Thoracic aorta (tissue), 2 donors: ENCODE results near the gene AFAP1L2. TPM values are rescaled to one million over a fixed set of nuclear protein-coding genes. Genes with fewer than 3 reads are reported as not detected.

Source experiments
- ATAC-seq: fragments of 150-250 bp; one replicate; pipeline ENCODE4 v1.8.0; 2017; ENCODE audit warnings: low read depth; ENCODE audit not compliant: insufficient number of reproducible peaks, low FRiP score
- DNase-seq: peaks from one replicate; pipeline ENCODE4 v3.0.0-alpha.2; 2020; ENCODE audit warnings: low spot score
- H3K27ac ChIP-seq, 2 donors: fragments of 200-600 bp; sonication (generic); 1 replicate in 1 of 2; 2 replicates in 1 of 2; pipeline ENCODE4 v1.5.1; 2016; ENCODE audit warnings: mild to moderate bottlenecking in 2 of 2, moderate library complexity in 2 of 2
- H3K27me3 ChIP-seq: fragments of 200-600 bp; sonication (generic); replicated peaks from 2 replicates; pipeline ENCODE4 v1.6.0; 2016; ENCODE audit warnings: mild to moderate bottlenecking; ENCODE audit not compliant: insufficient read depth
- H3K36me3 ChIP-seq: fragments of 200-600 bp; sonication (generic); one replicate; pipeline ENCODE4 v1.5.1; 2016
- H3K4me1 ChIP-seq, 2 donors: fragments of 200-600 bp; sonication (generic); 1 replicate in 1 of 2; 2 replicates in 1 of 2; pipeline versions ENCODE4 v1.5.1 to v1.6.0; 2016; ENCODE audit warnings: low read depth in 2 of 2, mild to moderate bottlenecking in 1 of 2; ENCODE audit not compliant: control insufficient read depth in 1 of 2
- H3K4me3 ChIP-seq: fragments of 200-600 bp; sonication (generic); 2 replicates; pipeline ENCODE4 v1.5.1; 2016; ENCODE audit warnings: mild to moderate bottlenecking
- H3K9me3 ChIP-seq: fragments of 200-600 bp; sonication (generic); 2 replicates; pipeline ENCODE4 v1.5.1; 2016
- total RNA-seq, 2 donors: library from RNA; depleted of rRNA; stranded (reverse); fragments of >200 nt; gene quantifications; one replicate each; pipeline versions ENCODE4 v1.1.0 to v1.2.3, GENCODE V29; 2016
- TF ChIP-seq, protein P1 (sequence below): fragments of 200-600 bp; sonication (generic); IDR thresholded peaks from one replicate; pipeline ENCODE4 v1.5.1; 2019; ENCODE audit warnings: antibody characterized with exemption

AFAP1L2 gene
- total RNA-seq, 2 donors from 2014 or later, result 7.7 to 13.3 TPM

DNA sequence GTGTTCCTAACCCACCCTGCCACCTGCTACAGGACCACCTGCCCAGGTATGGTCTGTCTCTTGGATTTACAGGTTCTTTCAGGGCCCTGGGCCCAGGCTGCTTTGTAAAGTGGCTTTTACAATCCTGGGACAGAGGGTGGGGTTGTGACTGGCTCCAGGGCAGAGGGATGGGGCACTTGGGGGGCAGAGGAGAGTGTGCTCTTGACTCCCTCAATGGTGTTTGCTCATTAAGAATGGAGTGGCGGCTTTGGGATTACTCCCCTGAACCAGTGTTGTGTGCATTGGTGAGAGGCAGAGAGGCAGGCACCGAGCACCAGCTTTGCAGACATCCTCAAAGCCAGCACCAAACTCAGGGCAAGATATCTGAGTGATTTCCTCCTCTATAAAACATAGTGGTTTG, 121.8 kb downstream of the AFAP1L2 start:
- no peaks in the 10 kb centered on the region for H3K4me1 ChIP-seq
- no peak overlapping the region for H3K27ac ChIP-seq
- H3K27me3 ChIP-seq, result no peaks in the 10 kb centered on the region
- no peaks in the 10 kb centered on the region for H3K36me3 ChIP-seq
- DNase-seq (no peak), ATAC-seq (no peak)
- no peaks in the 10 kb centered on the region for H3K9me3 ChIP-seq
- TF ChIP-seq, protein P1, sequence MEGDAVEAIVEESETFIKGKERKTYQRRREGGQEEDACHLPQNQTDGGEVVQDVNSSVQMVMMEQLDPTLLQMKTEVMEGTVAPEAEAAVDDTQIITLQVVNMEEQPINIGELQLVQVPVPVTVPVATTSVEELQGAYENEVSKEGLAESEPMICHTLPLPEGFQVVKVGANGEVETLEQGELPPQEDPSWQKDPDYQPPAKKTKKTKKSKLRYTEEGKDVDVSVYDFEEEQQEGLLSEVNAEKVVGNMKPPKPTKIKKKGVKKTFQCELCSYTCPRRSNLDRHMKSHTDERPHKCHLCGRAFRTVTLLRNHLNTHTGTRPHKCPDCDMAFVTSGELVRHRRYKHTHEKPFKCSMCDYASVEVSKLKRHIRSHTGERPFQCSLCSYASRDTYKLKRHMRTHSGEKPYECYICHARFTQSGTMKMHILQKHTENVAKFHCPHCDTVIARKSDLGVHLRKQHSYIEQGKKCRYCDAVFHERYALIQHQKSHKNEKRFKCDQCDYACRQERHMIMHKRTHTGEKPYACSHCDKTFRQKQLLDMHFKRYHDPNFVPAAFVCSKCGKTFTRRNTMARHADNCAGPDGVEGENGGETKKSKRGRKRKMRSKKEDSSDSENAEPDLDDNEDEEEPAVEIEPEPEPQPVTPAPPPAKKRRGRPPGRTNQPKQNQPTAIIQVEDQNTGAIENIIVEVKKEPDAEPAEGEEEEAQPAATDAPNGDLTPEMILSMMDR, result no peak
- no peak overlapping the region for H3K4me3 ChIP-seq

DNA sequence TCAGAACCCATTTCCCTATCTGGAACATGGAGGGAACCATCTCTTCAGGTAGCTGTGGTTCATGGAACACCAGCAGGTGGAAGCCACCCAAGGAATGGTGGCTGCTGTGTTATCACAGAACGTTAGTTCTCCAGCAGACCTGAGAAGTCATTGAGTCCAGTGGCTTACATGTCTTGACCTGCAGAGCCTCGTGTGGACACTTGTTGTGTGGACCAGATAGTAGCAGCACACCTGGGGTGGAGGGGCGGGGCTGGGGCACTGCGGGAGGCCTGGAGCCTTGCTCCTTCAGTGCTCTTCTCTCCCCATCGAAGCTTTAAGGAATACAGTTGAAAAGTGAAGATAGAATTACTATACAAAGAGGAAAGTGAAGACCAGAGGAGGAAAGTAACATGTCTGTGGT, 122.8 kb downstream of the AFAP1L2 start:
- no peaks in the 10 kb centered on the region for H3K9me3 ChIP-seq
- TF ChIP-seq, protein P1, result no peak
- no peak for DNase-seq
- H3K36me3 ChIP-seq, result no peaks in the 10 kb centered on the region
- H3K4me1 ChIP-seq, result no peaks in the 10 kb centered on the region
- no peak for ATAC-seq
- H3K27me3 ChIP-seq, result no peaks in the 10 kb centered on the region
- H3K27ac ChIP-seq, result no peak overlapping the region
- no peak overlapping the region for H3K4me3 ChIP-seq

DNA sequence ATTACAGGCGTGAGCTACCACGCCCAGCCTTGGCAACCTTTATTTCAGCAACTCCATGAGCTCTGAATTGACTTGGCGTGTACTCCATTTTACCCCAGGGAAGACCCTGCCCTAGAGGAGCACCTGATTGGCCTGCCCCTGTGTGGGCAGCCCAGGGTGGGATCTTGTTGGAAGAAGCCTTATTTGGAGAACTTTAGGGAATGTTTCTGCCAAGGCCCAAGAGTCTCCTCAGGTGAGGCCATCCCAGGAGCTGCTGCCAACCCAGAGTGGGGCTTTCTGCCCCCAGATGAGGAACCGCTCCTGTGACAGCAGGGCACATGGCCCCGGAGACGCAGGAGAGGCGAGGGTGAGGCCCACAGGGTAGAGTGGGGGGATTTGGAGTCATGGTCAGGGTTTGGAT, 123.3 kb downstream of the AFAP1L2 start:
- Histone ChIP-seq H3K4me3 (no peak overlapping the region), H3K27ac (no peak overlapping the region), H3K27me3 (no peaks in the 10 kb centered on the region), H3K4me1 (no peaks in the 10 kb centered on the region), H3K36me3 (no peaks in the 10 kb centered on the region), H3K9me3 (no peaks in the 10 kb centered on the region)
- ATAC-seq, result no peak
- TF ChIP-seq, protein P1, result no peak
- no peak for DNase-seq

DNA sequence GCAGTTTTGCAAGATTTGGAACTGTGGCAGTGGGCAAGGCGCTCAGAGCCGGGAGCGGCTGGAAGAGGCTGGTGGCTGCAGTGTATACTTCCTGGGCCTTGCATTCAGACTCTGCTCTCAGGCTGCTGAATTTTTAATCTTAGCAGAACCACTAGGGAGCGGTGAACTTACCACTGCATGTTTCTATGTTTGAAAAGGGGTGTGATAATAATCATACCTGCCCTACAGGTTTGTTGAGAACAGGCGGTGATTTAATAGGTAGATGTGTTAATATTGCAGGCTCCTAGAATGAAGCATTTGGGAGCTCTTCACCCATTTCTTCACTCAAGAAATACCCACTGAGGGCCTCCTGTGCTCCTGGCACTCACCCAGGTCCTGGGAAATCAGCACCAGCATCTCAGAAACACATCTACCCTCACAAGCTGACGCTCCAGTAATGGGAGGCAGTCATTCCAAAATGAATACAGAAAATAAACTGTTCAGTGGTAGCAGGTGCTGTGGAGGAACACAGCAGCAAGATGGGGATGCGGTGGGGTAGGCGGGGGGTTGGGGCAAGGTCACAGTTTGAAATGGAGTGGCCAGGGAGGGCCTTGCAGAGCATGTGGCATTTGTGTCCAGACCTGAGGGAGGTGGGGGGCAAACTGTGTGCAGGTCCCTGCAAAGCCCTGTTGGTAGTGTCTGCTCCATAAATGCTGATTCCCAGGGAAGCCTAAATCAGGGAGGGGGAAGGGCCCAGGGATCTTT, 124.2 kb downstream of the AFAP1L2 start:
- Histone ChIP-seq H3K36me3 (no peaks in the 10 kb centered on the region), H3K4me1 (no peaks in the 10 kb centered on the region), H3K9me3 (no peaks in the 10 kb centered on the region), H3K4me3 (no peak overlapping the region), H3K27ac (no peak overlapping the region), H3K27me3 (no peaks in the 10 kb centered on the region)
- DNase-seq (no peak), ATAC-seq (no peak)
- TF ChIP-seq, protein P1, result no peak

DNA sequence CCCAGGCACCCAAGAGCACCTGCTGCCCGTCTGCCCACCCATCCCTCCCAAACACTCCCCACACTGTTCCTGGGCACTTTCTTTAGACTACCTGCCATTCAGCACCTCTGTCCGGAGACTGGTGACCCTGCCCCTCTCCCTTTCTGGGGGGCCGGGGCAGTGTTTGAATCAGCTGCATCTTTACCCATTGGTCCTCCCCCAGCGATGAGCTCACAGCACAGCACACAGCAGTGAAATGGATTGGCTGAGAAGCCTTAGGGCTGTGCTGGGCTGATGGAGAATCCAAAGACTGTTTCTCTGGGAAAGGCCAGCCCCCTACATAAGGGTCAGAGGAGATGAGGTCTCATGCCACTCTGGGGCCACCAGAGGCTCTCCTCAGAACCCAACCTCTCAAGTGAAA, 125.0 kb downstream of the AFAP1L2 start:
- DNase-seq, result no peak
- no peaks in the 10 kb centered on the region for H3K4me1 ChIP-seq
- no peak overlapping the region for H3K4me3 ChIP-seq
- no peak overlapping the region for H3K27ac ChIP-seq
- H3K36me3 ChIP-seq, result no peaks in the 10 kb centered on the region
- TF ChIP-seq, protein P1, result no peak
- no peak for ATAC-seq
- H3K9me3 ChIP-seq, result no peaks in the 10 kb centered on the region
- no peaks in the 10 kb centered on the region for H3K27me3 ChIP-seq
